SK-N-SH (cell line): ENCODE data around the gene NAPB. TPM values are rescaled to one million over a fixed set of nuclear protein-coding genes. Genes with fewer than 3 reads are reported as not detected.

Experiments used
- CTCF ChIA-PET: fragments of 300-600, 350-600 bp; formaldehyde crosslinking; extraction: SDS; loops from one replicate; lab custom pipeline; 2021; lab: Yijun Ruan, JAX
- POLR2A ChIA-PET: fragments of 350-600 bp; sonication (Branson Sonifier 250); formaldehyde crosslinking; extraction: SDS; loops from one replicate; lab custom pipeline; 2020; ENCODE audit warnings: antibody characterized with exemption, inconsistent platforms; lab: Yijun Ruan, JAX
- DNase-seq: peaks from one replicate; pipeline ENCODE4 v3.0.0; 2012
- H2AFZ ChIP-seq: fragments of 200-600 bp; sonication (generic); 2 replicates; pipeline ENCODE4 v1.8.1; 2016; ENCODE audit warnings: antibody characterized with exemption, mild to moderate bottlenecking, low read depth
- H3F3A ChIP-seq: fragments of 200-600 bp; sonication (generic); replicated peaks from 2 replicates; pipeline ENCODE3; 2016; ENCODE audit warnings: antibody characterized with exemption, mild to moderate bottlenecking; ENCODE audit not compliant: insufficient read depth
- H3K27ac ChIP-seq, 2 experiments: fragments of 200-500 bp in 1 of 2; fragments of 200-600 bp in 1 of 2; sonication (Bioruptor generic) in 1 of 2; sonication (generic), shearing (Covaris generic) in 1 of 2; 2 replicates each; pipeline versions ENCODE4 v1.5.1 to v1.6.1; 2014 to 2016; ENCODE audit warnings: low read depth in 2 of 2, inconsistent platforms in 1 of 2, low read length in 1 of 2, mild to moderate bottlenecking in 1 of 2, mixed read lengths in 1 of 2
- H3K27me3 ChIP-seq: fragments of 200-600 bp; sonication (generic), shearing (Covaris generic); 2 replicates; pipeline ENCODE4 v1.6.1; 2016; ENCODE audit warnings: mixed run types; ENCODE audit not compliant: insufficient read depth
- H3K36me3 ChIP-seq, 2 experiments: fragments of 200-500 bp in 1 of 2; fragments of 200-600 bp in 1 of 2; sonication (Bioruptor generic) in 1 of 2; sonication (generic) in 1 of 2; replicated peaks in 1 of 2; 2 replicates each; pipeline versions ENCODE3 to v1.5.1; 2014 to 2016; ENCODE audit warnings: low read length in 1 of 2, mild to moderate bottlenecking in 1 of 2; ENCODE audit not compliant: insufficient read depth in 2 of 2, control insufficient read depth in 1 of 2
- H3K4me1 ChIP-seq, 2 experiments: fragments of 200-500 bp in 1 of 2; fragments of 200-600 bp in 1 of 2; sonication (Bioruptor generic) in 1 of 2; sonication (generic), shearing (Covaris generic) in 1 of 2; 2 replicates each; pipeline versions ENCODE4 v1.5.1 to v1.6.1; 2014 to 2016; ENCODE audit warnings: low read depth in 1 of 2, low read length in 1 of 2, mixed run types in 1 of 2; ENCODE audit not compliant: insufficient read depth in 2 of 2, control insufficient read depth in 1 of 2
- H3K4me2 ChIP-seq: fragments of 200-600 bp; sonication (generic), shearing (Covaris generic); 2 replicates; pipeline ENCODE4 v1.6.1; 2017; ENCODE audit warnings: mixed run types
- H3K4me3 ChIP-seq, 2 experiments: fragments of 200-500 bp in 1 of 2; fragments of 200-600 bp in 1 of 2; sonication (Bioruptor generic) in 1 of 2; sonication (generic), shearing (Covaris generic) in 1 of 2; 2 replicates each; pipeline versions ENCODE4 v1.5.1 to v1.8.1; 2014 to 2016; ENCODE audit warnings: low read depth in 2 of 2, inconsistent platforms in 1 of 2, low read length in 1 of 2, mild to moderate bottlenecking in 1 of 2, mixed read lengths in 1 of 2, moderate library complexity in 1 of 2
- H3K79me2 ChIP-seq: fragments of 200-600 bp; sonication (generic); 2 replicates; pipeline ENCODE4 v1.8.1; 2017; ENCODE audit warnings: mild to moderate bottlenecking; ENCODE audit not compliant: insufficient read depth
- H3K9ac ChIP-seq: fragments of 200-600 bp; sonication (generic); 2 replicates; pipeline ENCODE4 v1.6.1; 2017; ENCODE audit warnings: mixed run types
- H3K9me2 ChIP-seq: fragments of 200-600 bp; sonication (generic); 2 replicates; pipeline ENCODE4 v1.6.1; 2017; ENCODE audit warnings: mixed run types
- H3K9me3 ChIP-seq: fragments of 200-600 bp; sonication (generic); 2 replicates; pipeline ENCODE4 v1.6.1; 2017; ENCODE audit warnings: mixed run types, mild to moderate bottlenecking, moderate library complexity
- H4K20me1 ChIP-seq: fragments of 200-600 bp; sonication (generic); 2 replicates; pipeline ENCODE4 v1.6.1; 2017; ENCODE audit warnings: mild to moderate bottlenecking, mixed run types; ENCODE audit not compliant: insufficient read depth
- EZH2phosphoT487 ChIP-seq: fragments of 200-600 bp; sonication (generic); IDR thresholded peaks from 2 replicates; pipeline ENCODE4 v1.6.1; 2017; ENCODE audit warnings: low read depth, mixed run types, mild to moderate bottlenecking, antibody characterized with exemption, moderate library complexity, borderline replicate concordance
- FOSL2 ChIP-seq: IDR thresholded peaks from 2 replicates; pipeline ENCODE4 v1.4.0; 2012; ENCODE audit warnings: low read depth, mild to moderate bottlenecking, moderate library complexity, borderline replicate concordance
- FOXJ3 ChIP-seq: sonication (generic); formaldehyde crosslinking; IDR thresholded peaks from 2 replicates; pipeline ENCODE4 v1.5.1; 2020; ENCODE audit warnings: mild to moderate bottlenecking, missing genetic modification reagents
- FOXM1 ChIP-seq: IDR thresholded peaks from 2 replicates; pipeline ENCODE4 v1.4.0; 2012; ENCODE audit warnings: low read depth, mild to moderate bottlenecking
- GABPA ChIP-seq: IDR thresholded peaks from 2 replicates; pipeline ENCODE4 v1.4.0; 2012; ENCODE audit warnings: low read depth, mild to moderate bottlenecking
- GATA2 ChIP-seq: sonication (generic); formaldehyde crosslinking; IDR thresholded peaks from 2 replicates; pipeline ENCODE4 v1.5.0; 2020; ENCODE audit warnings: mild to moderate bottlenecking, missing genetic modification reagents
- MEF2A ChIP-seq: IDR thresholded peaks from 2 replicates; pipeline ENCODE4 v1.4.0; 2012; ENCODE audit warnings: low read depth, borderline replicate concordance
- MXI1 ChIP-seq: IDR thresholded peaks from 2 replicates; pipeline ENCODE4 v1.6.1; 2012; ENCODE audit warnings: mild to moderate bottlenecking, low read depth, low read length, improper control_type of control experiment
- NFIC ChIP-seq: IDR thresholded peaks from 2 replicates; pipeline ENCODE4 v1.4.0; 2012; ENCODE audit warnings: borderline replicate concordance
- NRF1 ChIP-seq: IDR thresholded peaks from 2 replicates; pipeline ENCODE4 v1.6.1; 2012; ENCODE audit warnings: low read depth, mild to moderate bottlenecking, low read length
- RFX5 ChIP-seq: IDR thresholded peaks from 2 replicates; pipeline ENCODE4 v1.6.1; 2012; ENCODE audit warnings: mild to moderate bottlenecking, improper control_type of control experiment, low read length
- RXRA ChIP-seq: IDR thresholded peaks from 2 replicates; pipeline ENCODE4 v1.4.0; 2012; ENCODE audit warnings: low read depth, mild to moderate bottlenecking, borderline replicate concordance
- SIN3A ChIP-seq: IDR thresholded peaks from 2 replicates; pipeline ENCODE4 v1.6.1; 2012; ENCODE audit warnings: low read depth, mild to moderate bottlenecking, low read length, moderate library complexity, borderline replicate concordance
- SMC3 ChIP-seq: IDR thresholded peaks from 2 replicates; pipeline ENCODE4 v1.6.1; 2012; ENCODE audit warnings: low read depth, low read length, improper control_type of control experiment
- TAF1 ChIP-seq: IDR thresholded peaks from 2 replicates; pipeline ENCODE4 v1.6.1; 2012; ENCODE audit warnings: low read depth, mild to moderate bottlenecking, low read length, moderate library complexity, borderline replicate concordance
- TEAD4 ChIP-seq: IDR thresholded peaks from 2 replicates; pipeline ENCODE4 v1.4.0; 2012; ENCODE audit warnings: mild to moderate bottlenecking, borderline replicate concordance; ENCODE audit not compliant: insufficient read depth
- YY1 ChIP-seq: IDR thresholded peaks from 2 replicates; pipeline ENCODE4 v1.4.0; 2012; ENCODE audit warnings: low read depth, mild to moderate bottlenecking
- WGBS: methylation state at CpG from one replicate; pipeline ENCODE4 v1.1.6; 2017; ENCODE audit warnings: low lambda C conversion rate; 5-methylcytosine and 5-hydroxymethylcytosine counted together
- polyA plus RNA-seq, 3 experiments: library from polyadenylated mRNA; depleted of rRNA; stranded (reverse); fragments of >200 nt; gene quantifications; 2 replicates each; pipeline ENCODE4 v1.2.3, GENCODE V29; 2012
- TF ChIP-seq, protein P1 (sequence below): fragments of 200-600 bp; sonication (generic); IDR thresholded peaks from 2 replicates; pipeline ENCODE4 v1.6.1; 2017; ENCODE audit warnings: antibody characterized with exemption, mild to moderate bottlenecking, moderate library complexity
- TF ChIP-seq, protein P2 (sequence below): fragments of 150-350 bp; IDR thresholded peaks from 2 replicates; pipeline ENCODE4 v1.6.1; 2017; ENCODE audit warnings: antibody characterized with exemption, low read length, low read depth, borderline replicate concordance

The NAPB gene
- polyA plus RNA-seq, 1 of the 3 experiments (the other 2 are of a cell fraction), result 3.0 TPM

DNA sequence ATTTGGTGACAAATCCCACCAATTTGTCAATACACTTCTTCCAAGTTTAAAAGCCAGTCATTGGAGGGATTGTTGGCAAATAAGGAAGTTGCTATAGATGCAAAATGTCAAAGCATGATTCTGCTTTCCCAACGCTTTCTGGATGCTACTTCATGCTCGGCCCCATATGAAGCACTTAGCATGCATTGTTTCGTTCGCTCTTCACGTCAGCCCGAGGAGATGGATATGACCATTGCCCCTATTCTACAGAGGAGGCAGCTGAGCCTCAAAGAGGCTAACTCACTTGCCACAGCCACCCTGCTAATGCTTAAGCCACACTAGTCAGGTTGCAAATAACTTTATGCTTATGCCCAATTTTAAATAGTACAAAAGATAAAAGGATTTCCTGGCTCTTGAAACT is 73.5 kb downstream of the NAPB start:
- Histone ChIP-seq H3K4me3 (no peak overlapping the region), H3K4me1 (peaks cover 5 to 11% of the 10 kb centered on the region in 2 experiments; a peak in 3 of 4 replicates), H4K20me1 (peaks cover 13% of the 10 kb centered on the region), H3K9me3 (no peaks in the 10 kb centered on the region), H3K4me2 (no peak overlapping the region), H3K9ac (no peak overlapping the region), H3K27ac (no peak overlapping the region), H3K36me3 (peaks cover 0 to 6% of the 10 kb centered on the region in 2 experiments), H3K9me2 (no peaks in the 10 kb centered on the region), H3K79me2 (peaks cover 21% of the 10 kb centered on the region), H2AFZ (no peak overlapping the region), H3K27me3 (peaks cover 8% of the 10 kb centered on the region; the same call in 1 of the 2 replicates), H3F3A (peaks cover 12% of the 10 kb centered on the region)
- DNase-seq, result no peak
- POLR2A ChIA-PET, result no interaction called here
- TF ChIP-seq EZH2phosphoT487 (no peak), YY1 (no peak), MEF2A (no peak), FOXJ3 (CRISPR knock-in tag) (no peak), RXRA (no peak), SIN3A (no peak), TEAD4 (no peak), GATA2 (no peak), FOSL2 (no peak), SMC3 (no peak), GABPA (no peak), FOXM1 (no peak), RFX5 (no peak), MXI1 (no peak), NRF1 (no peak), TAF1 (no peak), NFIC (no peak)
- TF ChIP-seq, protein P1, sequence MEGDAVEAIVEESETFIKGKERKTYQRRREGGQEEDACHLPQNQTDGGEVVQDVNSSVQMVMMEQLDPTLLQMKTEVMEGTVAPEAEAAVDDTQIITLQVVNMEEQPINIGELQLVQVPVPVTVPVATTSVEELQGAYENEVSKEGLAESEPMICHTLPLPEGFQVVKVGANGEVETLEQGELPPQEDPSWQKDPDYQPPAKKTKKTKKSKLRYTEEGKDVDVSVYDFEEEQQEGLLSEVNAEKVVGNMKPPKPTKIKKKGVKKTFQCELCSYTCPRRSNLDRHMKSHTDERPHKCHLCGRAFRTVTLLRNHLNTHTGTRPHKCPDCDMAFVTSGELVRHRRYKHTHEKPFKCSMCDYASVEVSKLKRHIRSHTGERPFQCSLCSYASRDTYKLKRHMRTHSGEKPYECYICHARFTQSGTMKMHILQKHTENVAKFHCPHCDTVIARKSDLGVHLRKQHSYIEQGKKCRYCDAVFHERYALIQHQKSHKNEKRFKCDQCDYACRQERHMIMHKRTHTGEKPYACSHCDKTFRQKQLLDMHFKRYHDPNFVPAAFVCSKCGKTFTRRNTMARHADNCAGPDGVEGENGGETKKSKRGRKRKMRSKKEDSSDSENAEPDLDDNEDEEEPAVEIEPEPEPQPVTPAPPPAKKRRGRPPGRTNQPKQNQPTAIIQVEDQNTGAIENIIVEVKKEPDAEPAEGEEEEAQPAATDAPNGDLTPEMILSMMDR, result no peak
- TF ChIP-seq, protein P2, sequence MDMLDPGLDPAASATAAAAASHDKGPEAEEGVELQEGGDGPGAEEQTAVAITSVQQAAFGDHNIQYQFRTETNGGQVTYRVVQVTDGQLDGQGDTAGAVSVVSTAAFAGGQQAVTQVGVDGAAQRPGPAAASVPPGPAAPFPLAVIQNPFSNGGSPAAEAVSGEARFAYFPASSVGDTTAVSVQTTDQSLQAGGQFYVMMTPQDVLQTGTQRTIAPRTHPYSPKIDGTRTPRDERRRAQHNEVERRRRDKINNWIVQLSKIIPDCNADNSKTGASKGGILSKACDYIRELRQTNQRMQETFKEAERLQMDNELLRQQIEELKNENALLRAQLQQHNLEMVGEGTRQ, result no peak
- WGBS, result 87% methylated on average over 6 of the region's 6 CpGs
- CTCF ChIA-PET, result no interaction called here
